Measurements from ENCODE around the gene SNRPN. TPM values are rescaled to one million over a fixed set of nuclear protein-coding genes. Genes with fewer than 3 reads are reported as not detected.
"Not testable (repeated sequence)": the region's sequence is repeated elsewhere in the genome, so short reads cannot be mapped to it uniquely, and the experiment has no call there.

SNRPN gene
- 10 to 100 TPM; 35.7 to 40.9 (median 39.3) TPM for total RNA-seq

DNA sequence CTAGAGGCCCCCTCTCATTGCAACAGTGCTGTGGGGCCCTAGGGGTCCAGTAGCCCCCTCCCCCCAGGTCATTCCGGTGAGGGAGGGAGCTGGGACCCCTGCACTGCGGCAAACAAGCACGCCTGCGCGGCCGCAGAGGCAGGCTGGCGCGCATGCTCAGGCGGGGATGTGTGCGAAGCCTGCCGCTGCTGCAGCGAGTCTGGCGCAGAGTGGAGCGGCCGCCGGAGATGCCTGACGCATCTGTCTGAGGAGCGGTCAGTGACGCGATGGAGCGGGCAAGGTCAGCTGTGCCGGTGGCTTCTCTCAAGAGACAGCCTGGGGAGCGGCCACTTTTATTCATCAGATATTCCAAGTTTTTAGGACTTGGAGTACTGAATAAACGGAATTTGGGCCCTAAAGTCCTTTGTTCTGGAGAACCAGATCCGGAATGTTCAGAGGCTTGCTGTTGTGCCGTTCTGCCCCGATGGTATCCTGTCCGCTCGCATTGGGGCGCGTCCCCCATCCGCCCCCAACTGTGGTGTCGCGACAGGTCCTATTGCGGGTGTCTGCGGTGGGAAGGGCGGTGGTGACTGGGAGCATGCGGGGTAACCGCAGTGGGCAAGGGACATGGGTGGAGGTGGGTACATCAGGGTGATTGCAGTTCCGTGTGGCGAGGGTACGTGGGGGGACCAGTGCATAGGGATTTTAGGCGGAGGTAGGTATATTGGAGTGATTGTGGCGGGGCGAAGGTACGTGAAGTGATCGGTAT lies at the start of gene SNRPN, which contains the start of gene SNURF:
Gene SNRPN (plus strand): TSS at position 205 of the 748 bp plus-strand sequence. CDS start 19,467 bp downstream, outside the sequence.
Gene SNURF (plus strand): TSS at position 205 of the 748 bp plus-strand sequence. CDS start 62 bp downstream, at position 267.
- H3K4me3 Mint-ChIP-seq, result peak within 1 kb of the TSS; percentile 95
- DNase-seq, result peak; percentile 55
- peaks cover 2% of the 10 kb centered on the region for H3K36me3 Mint-ChIP-seq (ENCODE audit: insufficient read depth)
- H3K9me3 Mint-ChIP-seq, result peaks cover 9% of the 10 kb centered on the region
- ATAC-seq, result peak; percentile 72
- peaks cover 12% of the 10 kb centered on the region for H3K4me1 Mint-ChIP-seq (ENCODE audit: low read depth)
- no peaks in the 10 kb centered on the region for H3K27me3 Mint-ChIP-seq (ENCODE audit: low read depth)

DNA sequence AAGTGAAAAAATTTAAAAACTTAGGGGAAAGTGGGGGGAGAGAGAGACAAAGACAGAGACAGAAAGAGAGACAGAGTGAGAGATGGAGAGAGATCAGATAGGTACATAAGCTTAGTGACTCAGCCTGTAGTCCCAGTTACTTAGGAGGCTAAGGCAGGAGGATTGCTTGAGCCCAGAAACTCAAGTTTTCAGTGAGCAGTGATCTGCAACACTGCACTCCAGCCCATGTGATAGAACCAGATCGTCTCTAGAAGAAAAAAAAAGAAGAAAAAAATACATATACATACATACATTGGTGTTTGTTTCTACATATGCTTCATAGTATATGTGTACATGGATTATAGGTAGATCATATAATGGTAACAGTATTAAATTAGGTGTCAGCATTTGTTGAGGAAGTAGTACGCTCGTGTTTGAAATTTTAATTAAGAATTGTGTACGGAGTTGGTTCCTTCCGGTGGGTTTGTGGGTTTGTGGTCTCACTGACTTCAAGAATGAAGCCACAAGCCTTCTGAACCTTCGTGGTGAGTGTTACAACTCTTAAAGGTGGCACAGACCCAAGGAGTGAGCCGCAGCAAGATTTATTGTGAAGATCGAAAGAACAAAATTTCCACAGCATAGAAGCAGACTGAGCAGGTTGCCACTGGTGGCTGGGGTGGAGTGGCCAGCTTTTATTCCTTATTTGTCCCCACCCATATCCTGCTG lies 38.3 kb upstream of the SNRPN start:
- Mint-ChIP-seq H3K4me1 (ENCODE audit: low read depth) (peaks cover 3% of the 10 kb centered on the region), H3K27me3 (ENCODE audit: low read depth) (no peaks in the 10 kb centered on the region), H3K4me3 (no peak overlapping the region), H3K36me3 (ENCODE audit: insufficient read depth) (no peaks in the 10 kb centered on the region), H3K9me3 (peaks cover 38% of the 10 kb centered on the region)
- ATAC-seq (no peak), DNase-seq (no peak)

DNA sequence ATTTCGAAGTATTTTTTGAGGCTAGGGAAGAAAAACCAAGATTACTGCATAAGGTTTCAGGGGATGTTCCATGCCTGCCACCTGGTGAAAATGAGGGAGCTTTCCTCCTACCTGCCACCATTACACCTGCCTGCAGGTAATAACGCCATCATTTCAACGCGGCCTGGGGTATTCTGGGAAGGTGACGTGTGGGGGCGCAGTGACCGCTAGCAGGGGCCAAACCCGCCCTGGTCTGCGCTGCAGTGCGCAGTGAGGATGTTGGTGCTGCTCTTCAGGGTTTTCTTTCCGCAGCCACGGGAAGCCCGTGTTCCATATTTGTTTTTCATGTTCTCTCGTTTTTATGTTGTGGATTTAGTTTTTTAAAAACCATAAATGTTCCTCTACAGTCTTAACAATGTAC lies 37.4 kb upstream of the SNRPN start:
- no peak overlapping the region for H3K4me3 Mint-ChIP-seq
- no peaks in the 10 kb centered on the region for H3K36me3 Mint-ChIP-seq (ENCODE audit: insufficient read depth)
- ATAC-seq (no peak), DNase-seq (no peak)
- H3K4me1 Mint-ChIP-seq (ENCODE audit: low read depth), result peaks cover 3% of the 10 kb centered on the region
- H3K27me3 Mint-ChIP-seq (ENCODE audit: low read depth), result no peaks in the 10 kb centered on the region
- peaks cover 38% of the 10 kb centered on the region for H3K9me3 Mint-ChIP-seq

DNA sequence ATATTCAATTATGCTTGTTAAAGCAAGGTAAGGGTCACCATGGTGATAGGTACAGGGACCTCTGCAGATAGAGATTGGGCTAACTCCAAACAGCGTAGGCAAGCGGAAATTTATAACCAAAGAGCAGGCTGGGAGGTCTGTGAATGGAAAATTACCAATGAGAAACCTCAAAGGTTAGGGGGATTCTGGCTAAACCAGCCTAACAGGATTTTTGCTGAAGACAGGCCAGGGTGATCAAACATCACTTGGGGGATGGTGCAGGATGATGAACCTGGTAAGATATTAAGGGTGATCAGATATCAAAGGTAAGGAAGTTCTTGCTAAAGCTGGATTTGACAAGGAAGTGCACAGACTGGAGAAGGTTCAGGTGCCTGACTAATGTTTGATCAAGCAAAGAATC lies 35.3 kb upstream of the SNRPN start:
- ATAC-seq, result no peak
- peaks cover 3% of the 10 kb centered on the region for H3K4me1 Mint-ChIP-seq (ENCODE audit: low read depth)
- H3K27me3 Mint-ChIP-seq (ENCODE audit: low read depth), result no peaks in the 10 kb centered on the region
- H3K4me3 Mint-ChIP-seq, result no peak overlapping the region
- peaks cover 40% of the 10 kb centered on the region for H3K9me3 Mint-ChIP-seq
- no peaks in the 10 kb centered on the region for H3K36me3 Mint-ChIP-seq (ENCODE audit: insufficient read depth)
- DNase-seq, result no peak

DNA sequence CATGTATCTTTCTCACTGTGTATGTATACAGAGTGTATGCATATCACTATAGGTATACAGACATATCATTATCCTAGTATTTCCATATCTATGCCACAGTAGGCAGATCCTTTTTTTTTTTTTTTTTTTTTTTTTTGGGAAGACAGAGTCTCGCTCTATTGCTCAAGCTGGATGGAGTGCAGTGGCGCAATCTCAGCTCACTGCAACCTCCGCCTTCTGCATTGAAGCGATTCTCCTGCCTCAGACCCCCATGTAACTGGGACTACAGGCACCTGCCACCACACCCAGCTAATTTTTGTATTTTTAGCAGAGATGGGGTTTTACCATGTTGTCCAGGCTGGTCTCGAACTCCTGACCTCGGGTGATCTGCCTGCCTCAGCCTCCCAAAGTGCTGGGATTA lies 32.0 kb upstream of the SNRPN start:
- not testable (repeated sequence) for H3K4me1 Mint-ChIP-seq (ENCODE audit: low read depth); ATAC-seq; H3K4me3 Mint-ChIP-seq; DNase-seq; H3K36me3 Mint-ChIP-seq (ENCODE audit: insufficient read depth); H3K27me3 Mint-ChIP-seq (ENCODE audit: low read depth)
- peaks cover 28% of the 10 kb centered on the region for H3K9me3 Mint-ChIP-seq

DNA sequence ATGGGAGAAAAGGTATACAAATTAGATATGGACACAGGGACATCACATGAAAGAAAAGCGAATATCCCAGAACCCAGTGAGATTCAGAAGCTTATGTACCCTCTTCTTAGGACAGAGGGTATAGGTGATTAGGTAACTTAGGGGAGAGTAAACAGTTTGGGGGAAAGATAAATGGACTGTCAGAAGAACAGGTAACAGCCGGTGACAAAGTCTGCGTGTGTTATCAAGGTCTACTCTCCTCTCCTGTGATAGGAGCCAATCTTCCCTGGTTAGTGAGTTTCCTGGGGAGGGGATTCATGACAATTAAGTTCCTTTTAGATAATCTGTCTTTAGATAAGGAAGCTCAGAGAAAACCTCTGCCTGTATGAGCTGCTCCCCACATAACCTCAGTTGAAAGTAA lies 30.6 kb upstream of the SNRPN start:
- Mint-ChIP-seq H3K27me3 (ENCODE audit: low read depth) (no peaks in the 10 kb centered on the region), H3K9me3 (peaks cover 33% of the 10 kb centered on the region), H3K4me3 (no peak overlapping the region), H3K4me1 (ENCODE audit: low read depth) (no peaks in the 10 kb centered on the region), H3K36me3 (ENCODE audit: insufficient read depth) (no peaks in the 10 kb centered on the region)
- DNase-seq (no peak), ATAC-seq (no peak)

DNA sequence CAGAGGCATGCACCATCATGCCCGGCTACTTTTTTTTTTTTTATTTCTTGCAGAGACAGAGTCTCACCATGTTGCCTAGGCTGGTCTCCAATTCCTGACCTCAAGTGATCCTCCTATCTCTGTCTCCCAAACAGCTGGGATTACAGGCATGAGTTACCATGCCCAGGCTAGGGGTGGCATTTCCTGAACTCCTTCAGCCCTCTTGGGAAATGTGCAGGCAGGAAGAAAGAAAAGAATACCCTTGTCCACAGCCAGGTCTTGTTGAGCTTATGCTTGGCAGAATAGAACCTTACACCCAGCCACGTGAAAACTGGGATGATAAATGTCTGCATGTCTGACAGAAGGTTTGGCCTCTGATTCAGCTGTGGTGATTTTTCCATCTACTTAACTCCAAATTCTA lies 30.2 kb upstream of the SNRPN start:
- no peaks in the 10 kb centered on the region for H3K27me3 Mint-ChIP-seq (ENCODE audit: low read depth)
- no peaks in the 10 kb centered on the region for H3K36me3 Mint-ChIP-seq (ENCODE audit: insufficient read depth)
- DNase-seq (no peak), ATAC-seq (no peak)
- H3K4me3 Mint-ChIP-seq, result no peak overlapping the region
- no peaks in the 10 kb centered on the region for H3K4me1 Mint-ChIP-seq (ENCODE audit: low read depth)
- peaks cover 32% of the 10 kb centered on the region for H3K9me3 Mint-ChIP-seq

DNA sequence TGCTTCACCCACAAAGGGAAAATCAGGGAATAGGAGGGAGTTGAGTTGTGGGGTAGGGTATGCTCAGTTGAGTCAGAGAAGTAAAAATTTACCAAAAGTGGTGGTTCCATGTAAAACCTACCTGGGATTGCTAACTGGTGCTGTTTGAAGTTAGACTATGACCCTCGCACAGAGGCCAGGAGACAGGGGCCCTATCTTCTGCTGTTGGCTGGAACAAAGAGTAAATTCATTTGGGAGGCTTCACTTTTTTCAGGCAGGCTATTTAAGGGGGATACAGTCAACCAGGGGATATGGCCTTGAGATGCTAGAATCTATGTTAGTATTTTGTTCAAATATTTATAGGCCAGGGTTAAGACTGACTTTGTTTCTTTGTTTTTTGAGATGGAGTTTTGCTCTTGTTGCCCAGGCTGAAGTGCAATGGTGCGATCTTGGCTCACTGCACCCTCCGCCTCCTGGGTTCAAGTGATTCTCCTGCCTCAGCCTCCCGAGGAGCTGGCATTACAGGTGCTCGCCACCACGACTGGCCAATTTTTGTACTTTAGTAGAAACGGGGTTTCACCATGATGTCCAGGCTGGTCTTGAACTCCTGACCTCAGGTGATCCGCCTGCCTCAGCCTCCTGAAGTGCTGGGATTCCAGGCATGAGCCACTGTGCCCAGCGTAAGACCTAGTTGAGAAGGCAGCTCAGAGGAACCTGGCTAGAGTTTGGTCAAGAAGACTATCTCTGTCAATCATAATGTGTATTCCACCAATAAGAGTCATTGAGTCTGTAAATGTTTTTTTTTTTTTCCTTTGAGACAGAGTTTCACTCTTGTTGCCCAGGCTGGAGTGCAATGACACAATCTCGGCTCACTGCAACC lies 22.7 kb upstream of the SNRPN start:
- not testable (repeated sequence) for H3K4me3 Mint-ChIP-seq; ATAC-seq; H3K4me1 Mint-ChIP-seq (ENCODE audit: low read depth); H3K36me3 Mint-ChIP-seq (ENCODE audit: insufficient read depth); H3K27me3 Mint-ChIP-seq (ENCODE audit: low read depth); DNase-seq
- peaks cover 22% of the 10 kb centered on the region for H3K9me3 Mint-ChIP-seq

DNA sequence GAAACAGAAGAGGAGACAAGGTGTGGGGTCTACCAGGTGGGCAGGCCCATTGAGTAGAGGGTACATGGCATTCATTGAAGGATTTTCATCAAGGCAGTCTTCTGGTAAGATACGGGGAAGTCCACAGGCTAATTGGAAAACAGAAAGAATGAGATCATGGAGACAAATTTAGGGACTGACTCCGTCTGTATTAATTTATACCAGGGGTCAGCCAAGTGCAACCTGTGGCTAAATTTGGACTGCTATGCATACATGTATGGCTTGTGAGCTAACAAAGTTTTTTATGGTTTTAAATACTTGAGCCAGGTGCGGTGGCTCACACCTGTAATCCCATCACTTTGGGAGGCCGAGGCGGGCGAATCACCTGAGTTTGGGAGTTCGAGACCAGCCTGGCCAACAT lies 21.1 kb upstream of the SNRPN start:
- Mint-ChIP-seq H3K4me1 (ENCODE audit: low read depth) (no peaks in the 10 kb centered on the region), H3K9me3 (peaks cover 22% of the 10 kb centered on the region), H3K4me3 (no peak overlapping the region), H3K27me3 (ENCODE audit: low read depth) (no peaks in the 10 kb centered on the region), H3K36me3 (ENCODE audit: insufficient read depth) (no peaks in the 10 kb centered on the region)
- DNase-seq (no peak), ATAC-seq (no peak)

DNA sequence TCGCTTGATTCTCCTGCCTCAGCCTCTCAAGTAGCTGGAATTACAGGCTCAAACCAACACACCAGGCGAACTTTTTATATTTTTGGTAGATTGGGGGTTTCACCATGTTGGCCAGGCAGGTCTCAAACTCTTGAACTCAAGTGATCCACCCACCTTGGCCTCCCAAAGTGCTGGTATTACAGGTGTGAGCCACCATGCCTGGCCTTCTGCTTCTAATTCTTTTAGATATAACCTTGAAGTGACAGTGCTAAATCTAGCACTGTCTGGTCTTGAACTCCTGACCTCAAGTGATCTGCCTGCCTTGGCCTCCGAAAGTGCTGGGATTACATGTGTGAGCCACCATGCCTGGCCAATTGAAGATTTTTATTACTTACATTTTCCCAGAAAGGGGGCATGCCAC lies 16.6 kb upstream of the SNRPN start:
- not testable (repeated sequence) for H3K27me3 Mint-ChIP-seq (ENCODE audit: low read depth); H3K4me3 Mint-ChIP-seq; ATAC-seq; H3K4me1 Mint-ChIP-seq (ENCODE audit: low read depth); H3K36me3 Mint-ChIP-seq (ENCODE audit: insufficient read depth); DNase-seq
- H3K9me3 Mint-ChIP-seq, result peaks cover 27% of the 10 kb centered on the region

DNA sequence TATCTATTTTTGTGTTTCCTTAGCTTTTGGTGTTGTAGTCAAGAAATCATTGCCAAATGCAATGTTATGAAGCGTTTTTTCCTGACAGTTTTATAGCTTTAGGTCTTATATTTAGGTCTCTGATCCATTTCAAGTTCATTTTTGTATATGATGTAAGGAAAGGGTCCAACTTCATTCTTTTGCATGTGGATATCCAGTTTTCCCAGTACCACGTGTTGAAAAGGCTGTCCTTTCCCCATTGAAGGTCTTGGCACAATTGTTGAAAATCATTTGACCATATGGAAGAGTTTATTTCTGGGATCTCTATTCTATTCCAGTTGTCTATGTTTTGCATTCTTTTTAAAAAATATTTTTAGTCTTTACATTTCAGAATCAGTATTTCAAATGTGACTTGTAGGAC lies 14.6 kb upstream of the SNRPN start:
- H3K4me3 Mint-ChIP-seq, result no peak overlapping the region
- H3K9me3 Mint-ChIP-seq, result peaks cover 27% of the 10 kb centered on the region
- no peaks in the 10 kb centered on the region for H3K27me3 Mint-ChIP-seq (ENCODE audit: low read depth)
- no peaks in the 10 kb centered on the region for H3K4me1 Mint-ChIP-seq (ENCODE audit: low read depth)
- no peaks in the 10 kb centered on the region for H3K36me3 Mint-ChIP-seq (ENCODE audit: insufficient read depth)
- ATAC-seq (no peak), DNase-seq (no peak)

DNA sequence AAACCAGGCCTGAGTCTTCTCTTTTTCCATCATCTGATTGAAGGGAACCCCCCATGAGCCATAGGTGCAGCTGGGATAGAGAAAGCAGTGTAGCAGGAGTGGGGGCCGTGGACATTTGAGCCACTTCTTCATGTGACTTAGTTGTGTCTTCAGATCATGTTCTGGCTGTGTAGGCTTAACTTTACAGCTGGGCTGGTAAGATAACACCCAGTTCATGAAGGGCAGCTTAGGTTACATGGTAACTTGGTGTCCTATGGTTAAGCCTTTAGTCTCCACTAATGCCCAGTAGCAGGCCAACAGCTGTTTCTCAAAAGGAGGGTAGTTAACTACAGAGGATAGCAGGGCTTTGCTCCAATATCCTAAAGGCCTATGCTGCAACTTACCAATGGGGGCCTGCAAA lies 11.4 kb upstream of the SNRPN start:
- ATAC-seq (no peak), DNase-seq (no peak)
- Mint-ChIP-seq H3K9me3 (peaks cover 20% of the 10 kb centered on the region), H3K27me3 (ENCODE audit: low read depth) (no peaks in the 10 kb centered on the region), H3K4me1 (ENCODE audit: low read depth) (no peaks in the 10 kb centered on the region), H3K4me3 (no peak overlapping the region), H3K36me3 (ENCODE audit: insufficient read depth) (no peaks in the 10 kb centered on the region)

DNA sequence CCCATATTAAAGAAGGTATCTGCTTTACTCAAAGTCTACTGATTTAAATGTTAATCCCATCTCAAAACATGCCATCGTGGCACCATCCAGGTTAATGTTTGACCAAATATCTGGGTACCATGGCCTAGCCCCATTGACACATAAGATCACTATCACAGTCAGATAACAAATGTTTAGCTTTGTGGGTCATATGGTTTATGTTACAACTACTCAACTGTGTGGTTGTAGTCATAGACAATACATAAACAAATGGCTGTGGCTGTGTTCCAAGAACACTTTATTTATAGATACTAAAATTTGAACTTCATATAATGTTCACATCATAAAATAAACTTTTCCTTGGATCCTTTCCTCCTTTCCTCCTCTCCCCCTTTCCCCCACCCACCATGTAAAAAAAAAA lies 9.8 kb upstream of the SNRPN start:
- no peaks in the 10 kb centered on the region for H3K27me3 Mint-ChIP-seq (ENCODE audit: low read depth)
- H3K4me1 Mint-ChIP-seq (ENCODE audit: low read depth), result no peaks in the 10 kb centered on the region
- ATAC-seq (no peak), DNase-seq (no peak)
- H3K4me3 Mint-ChIP-seq, result no peak overlapping the region
- H3K36me3 Mint-ChIP-seq (ENCODE audit: insufficient read depth), result no peaks in the 10 kb centered on the region
- H3K9me3 Mint-ChIP-seq, result peaks cover 15% of the 10 kb centered on the region

DNA sequence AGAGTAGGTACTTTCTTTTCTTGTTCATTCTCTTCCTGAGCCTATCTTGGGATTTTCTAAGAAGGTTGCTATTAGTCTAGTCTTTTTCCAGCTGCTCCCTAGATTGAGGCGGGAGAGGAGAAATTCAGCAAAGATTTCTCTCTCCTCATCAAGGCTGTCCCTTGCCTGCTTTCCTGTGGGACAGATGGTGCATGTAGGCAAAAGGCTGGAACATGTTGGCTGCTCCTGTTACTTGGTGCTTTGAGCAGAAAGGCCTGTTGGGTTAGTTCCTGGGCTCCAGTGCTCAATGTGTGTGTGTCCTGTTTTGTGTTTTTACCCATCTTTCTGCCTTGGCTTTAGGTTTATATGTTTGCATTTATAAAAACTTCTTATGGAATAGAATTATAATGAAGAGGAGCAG lies 9.1 kb upstream of the SNRPN start:
- Mint-ChIP-seq H3K4me3 (no peak overlapping the region), H3K4me1 (ENCODE audit: low read depth) (no peaks in the 10 kb centered on the region), H3K36me3 (ENCODE audit: insufficient read depth) (no peaks in the 10 kb centered on the region), H3K27me3 (ENCODE audit: low read depth) (no peaks in the 10 kb centered on the region), H3K9me3 (peaks cover 12% of the 10 kb centered on the region)
- no peak for ATAC-seq
- DNase-seq, result no peak
